GM10266 (cell line): ENCODE data around the gene LRFN2.

Source experiments
- DNase-seq: peaks from one replicate; pipeline ENCODE4 v3.0.0; 2012; ENCODE audit errors: extremely low spot score
- CTCF ChIP-seq: IDR thresholded peaks from 2 replicates; pipeline ENCODE4 v1.5.1; 2012; ENCODE audit warnings: mild to moderate bottlenecking, low read depth; ENCODE audit not compliant: control insufficient read depth, insufficient read depth; ENCODE audit errors: missing control alignments

Gene LRFN2

DNA sequence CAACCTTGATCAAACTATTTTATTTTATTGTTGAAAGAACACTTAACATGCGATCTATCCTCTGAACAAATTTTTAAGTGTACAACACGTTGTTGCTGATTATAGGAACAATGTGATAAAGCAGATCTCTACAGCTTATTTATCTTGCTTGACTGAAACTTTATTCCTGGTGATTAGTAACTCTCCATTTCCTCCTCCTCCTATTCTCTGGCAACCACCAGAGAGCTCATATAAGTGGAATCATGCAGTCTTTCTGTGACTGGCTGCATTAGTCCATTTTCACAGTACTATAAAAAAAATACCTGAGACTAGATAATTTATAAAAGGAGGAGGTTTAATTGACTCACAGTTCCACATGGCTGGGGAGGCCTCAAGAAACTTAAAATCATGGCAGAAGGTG is 218.1 kb downstream of the LRFN2 start:
- DNase-seq = no peak
- TF ChIP-seq CTCF = no peak

DNA sequence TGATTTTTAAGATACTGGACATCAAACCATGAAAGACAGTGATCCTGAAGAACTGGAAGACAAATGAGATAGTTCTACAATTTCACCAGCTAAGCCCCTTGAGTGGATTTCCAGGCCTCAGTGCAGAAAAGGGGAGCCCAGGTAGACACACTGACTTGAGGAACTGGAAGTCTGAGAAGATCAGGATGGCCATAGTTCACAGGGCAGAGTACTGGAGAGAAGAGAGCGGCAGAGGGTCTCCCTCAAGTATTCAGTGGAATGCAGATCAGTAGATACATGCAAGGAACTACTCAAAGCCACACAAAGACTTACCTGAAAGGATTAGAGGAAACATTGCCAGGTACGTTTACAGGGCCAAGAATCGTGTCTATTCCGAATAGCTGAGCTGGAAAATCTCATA is 224.3 kb downstream of the LRFN2 start:
- no peak for TF ChIP-seq CTCF
- no peak for DNase-seq

DNA sequence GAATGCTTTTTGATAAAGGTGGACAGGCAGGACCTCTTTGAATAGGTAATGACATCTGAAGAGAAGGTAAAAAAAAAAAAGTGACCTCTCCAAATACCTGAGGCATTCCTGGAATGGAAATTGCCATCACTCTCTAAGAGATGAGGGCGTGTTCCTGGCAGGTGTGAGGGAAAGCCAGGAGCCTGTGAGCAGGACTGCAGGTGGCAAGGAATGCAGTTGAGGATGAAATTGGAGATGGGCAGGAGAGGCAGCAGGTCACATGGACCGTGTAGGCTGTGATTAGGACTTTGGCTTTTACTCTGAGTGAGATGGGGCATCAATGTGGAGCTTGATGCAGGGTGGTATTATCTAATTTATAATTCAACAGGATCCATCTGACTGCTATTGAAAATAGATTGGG is 227.4 kb downstream of the LRFN2 start:
- TF ChIP-seq CTCF = no peak
- DNase-seq = no peak

- TF ChIP-seq CTCF = no peak
- DNase-seq = no peak
Observed at GRCh38 chr6:40358473-40359460, 228.4 kb downstream of the LRFN2 start.

- no peak for DNase-seq
Observed at GRCh38 chr6:40356242-40356910, 230.8 kb downstream of the LRFN2 start.

DNA sequence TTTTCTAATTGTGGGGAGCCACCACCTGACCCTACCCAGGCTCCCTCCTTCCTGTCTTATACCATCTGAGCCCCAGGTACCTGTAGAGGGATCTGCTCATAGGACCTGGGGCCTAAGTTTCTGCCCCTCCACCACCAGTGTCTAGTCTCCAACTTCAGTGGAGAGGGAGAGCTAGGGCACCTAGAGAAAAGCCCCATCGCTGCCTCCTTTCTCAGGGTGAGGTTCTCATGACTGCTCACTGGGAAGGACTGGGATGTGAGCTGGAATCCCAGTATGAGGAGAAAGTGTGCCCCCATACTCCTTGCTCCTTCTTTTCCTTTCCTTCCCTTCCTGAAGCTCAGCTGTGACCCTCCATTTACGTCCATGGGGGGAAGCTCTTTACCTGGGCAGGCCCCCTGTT is 231.6 kb downstream of the LRFN2 start:
- no peak for DNase-seq
- no peak for TF ChIP-seq CTCF

More at GRCh38 chr6:40356242-40356910, 230.8 kb downstream of the LRFN2 start:
- no peak for TF ChIP-seq CTCF

DNA sequence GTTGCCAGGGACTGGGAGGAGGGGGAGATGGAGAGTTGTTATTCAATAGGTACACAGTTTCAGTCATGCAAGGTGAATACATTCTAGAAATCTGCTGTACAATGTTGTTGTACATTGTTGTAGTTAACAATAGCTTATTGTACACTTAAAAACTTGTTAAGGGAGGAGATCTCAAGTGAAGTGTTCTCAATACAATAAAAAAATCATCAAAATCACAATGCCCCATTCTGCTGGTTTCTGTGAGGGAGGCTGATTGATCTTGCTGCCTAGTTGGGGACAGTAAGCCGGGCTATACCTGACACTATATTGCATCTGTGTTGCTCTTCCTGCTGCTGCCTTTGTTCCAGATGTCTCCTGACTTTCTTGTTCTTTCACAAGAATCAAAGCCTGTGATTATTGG is 232.1 kb downstream of the LRFN2 start:
- no peak for DNase-seq
- TF ChIP-seq CTCF = no peak
